Activated naive CD8-positive, alpha-beta T cell (primary cell): ENCODE measurements around the gene SMIM3.
"Not testable (repeated sequence)": the region's sequence is repeated elsewhere in the genome, so short reads cannot be mapped to it uniquely, and the experiment has no call there.

Source experiments
- H3K27ac Mint-ChIP-seq: one replicate; pipeline ENCODE4 v1.8.0; 2021; ENCODE audit warnings: mixed read lengths
- H3K27me3 Mint-ChIP-seq: one replicate; pipeline ENCODE4 v1.8.0; 2021; ENCODE audit warnings: mixed read lengths
- H3K36me3 Mint-ChIP-seq: one replicate; pipeline ENCODE4 v1.8.0; 2021; ENCODE audit warnings: mixed read lengths
- H3K4me1 Mint-ChIP-seq: one replicate; pipeline ENCODE4 v1.8.0; 2021; ENCODE audit warnings: low read depth, mixed read lengths
- H3K4me3 Mint-ChIP-seq: one replicate; pipeline ENCODE4 v1.8.0; 2021; ENCODE audit warnings: mild to moderate bottlenecking, mixed read lengths
- H3K9me3 Mint-ChIP-seq: one replicate; pipeline ENCODE4 v1.8.0; 2021; ENCODE audit warnings: low read depth, mixed read lengths

SMIM3 gene

GRCh38 chr5:150780816-150781221 is 2.3 kb downstream of the SMIM3 start:
- Mint-ChIP-seq H3K4me3 (peak overlapping the region; percentile 97), H3K9me3 (no peaks in the 10 kb centered on the region), H3K4me1 (peaks cover 72% of the 10 kb centered on the region), H3K27ac (peak overlapping the region; percentile 93), H3K36me3 (peaks cover 2% of the 10 kb centered on the region), H3K27me3 (no peaks in the 10 kb centered on the region)

- Mint-ChIP-seq H3K9me3 (no peaks in the 10 kb centered on the region), H3K36me3 (peaks cover 4% of the 10 kb centered on the region), H3K4me1 (peaks cover 78% of the 10 kb centered on the region), H3K27ac (peak overlapping the region; percentile 93), H3K4me3 (no peak overlapping the region), H3K27me3 (no peaks in the 10 kb centered on the region)
Observed at GRCh38 chr5:150781706-150782614, 3.4 kb downstream of the SMIM3 start.

DNA sequence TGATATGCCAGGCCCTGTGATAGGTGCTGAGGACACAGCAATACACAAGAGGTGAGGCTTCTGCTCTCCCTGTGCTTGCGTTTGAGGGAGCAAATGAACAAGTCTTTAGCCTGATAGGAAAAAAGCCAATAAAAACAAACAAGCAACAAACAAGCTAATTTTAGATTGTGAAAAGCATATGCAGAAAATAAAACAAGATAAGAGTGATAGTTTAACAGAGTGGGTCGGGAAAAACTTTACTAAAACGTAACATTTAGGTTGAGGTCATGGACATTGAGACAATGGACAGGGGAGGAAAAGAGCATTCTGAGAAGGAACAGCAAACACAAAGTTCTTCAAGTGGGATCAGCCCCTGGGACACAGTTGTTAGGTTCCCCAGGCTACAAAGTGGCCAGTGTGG is 4.3 kb downstream of the SMIM3 start:
- Mint-ChIP-seq H3K27ac (peak overlapping the region; percentile 93), H3K9me3 (no peaks in the 10 kb centered on the region), H3K4me1 (peaks cover 83% of the 10 kb centered on the region), H3K27me3 (no peaks in the 10 kb centered on the region), H3K36me3 (peaks cover 4% of the 10 kb centered on the region), H3K4me3 (peak overlapping the region; percentile 74)

GRCh38 chr5:150783422-150783928 is 4.9 kb downstream of the SMIM3 start:
- peaks cover 78% of the 10 kb centered on the region for H3K4me1 Mint-ChIP-seq

GRCh38 chr5:150785950-150786349 is 7.4 kb downstream of the SMIM3 start:
- peak overlapping the region; percentile 43 for H3K27ac Mint-ChIP-seq
- no peaks in the 10 kb centered on the region for H3K9me3 Mint-ChIP-seq
- H3K27me3 Mint-ChIP-seq = no peaks in the 10 kb centered on the region
- H3K4me3 Mint-ChIP-seq = peak overlapping the region; percentile 21
- peaks cover 82% of the 10 kb centered on the region for H3K4me1 Mint-ChIP-seq
- H3K36me3 Mint-ChIP-seq = peaks cover 4% of the 10 kb centered on the region

More at GRCh38 chr5:150783422-150783928, 4.9 kb downstream of the SMIM3 start:
- Mint-ChIP-seq H3K27ac (peak overlapping the region; percentile 93), H3K27me3 (no peaks in the 10 kb centered on the region), H3K9me3 (no peaks in the 10 kb centered on the region), H3K36me3 (peaks cover 4% of the 10 kb centered on the region), H3K4me3 (peak overlapping the region; percentile 74)

- no peaks in the 10 kb centered on the region for H3K27me3 Mint-ChIP-seq
- H3K4me1 Mint-ChIP-seq = peaks cover 81% of the 10 kb centered on the region
- H3K9me3 Mint-ChIP-seq = no peaks in the 10 kb centered on the region
- no peak overlapping the region for H3K4me3 Mint-ChIP-seq
- H3K27ac Mint-ChIP-seq = peak overlapping the region; percentile 87
- peaks cover 4% of the 10 kb centered on the region for H3K36me3 Mint-ChIP-seq
Observed at GRCh38 chr5:150786876-150787275, 8.3 kb downstream of the SMIM3 start.

DNA sequence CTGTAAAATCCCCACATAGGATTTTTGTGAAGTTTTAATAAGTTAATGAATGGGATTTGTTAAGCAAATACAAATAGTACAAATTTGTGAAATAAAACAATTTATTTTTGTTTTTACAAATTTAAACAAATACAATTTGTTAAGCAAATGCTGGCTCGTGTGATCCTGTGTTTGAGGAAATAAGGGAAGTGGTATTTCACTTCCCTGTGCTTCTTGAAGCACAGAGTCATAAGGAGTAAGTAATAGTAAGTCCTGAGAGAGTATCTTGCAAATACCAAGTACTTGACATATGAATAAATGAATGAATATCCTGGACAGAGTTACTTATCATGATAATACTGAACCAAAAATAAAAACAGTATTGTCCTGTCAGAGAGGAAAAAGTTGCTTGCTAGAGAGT is 9.1 kb downstream of the SMIM3 start:
- H3K27me3 Mint-ChIP-seq = no peaks in the 10 kb centered on the region

GRCh38 chr5:150788977-150789376 is 10.4 kb downstream of the SMIM3 start:
- Mint-ChIP-seq H3K36me3 (peaks cover 4% of the 10 kb centered on the region), H3K4me3 (peak overlapping the region; percentile 82), H3K27ac (peak overlapping the region; percentile 99), H3K4me1 (peaks cover 61% of the 10 kb centered on the region), H3K9me3 (no peaks in the 10 kb centered on the region), H3K27me3 (no peaks in the 10 kb centered on the region)

More for the DNA sequence above, 9.1 kb downstream of the SMIM3 start:
- peak overlapping the region; percentile 87 for H3K27ac Mint-ChIP-seq
- peaks cover 4% of the 10 kb centered on the region for H3K36me3 Mint-ChIP-seq
- no peak overlapping the region for H3K4me3 Mint-ChIP-seq
- no peaks in the 10 kb centered on the region for H3K9me3 Mint-ChIP-seq
- H3K4me1 Mint-ChIP-seq = peaks cover 73% of the 10 kb centered on the region

GRCh38 chr5:150789450-150789849 is 10.9 kb downstream of the SMIM3 start:
- no peaks in the 10 kb centered on the region for H3K27me3 Mint-ChIP-seq
- H3K27ac Mint-ChIP-seq = peak overlapping the region; percentile 99
- H3K36me3 Mint-ChIP-seq = peaks cover 2% of the 10 kb centered on the region
- H3K4me3 Mint-ChIP-seq = peak overlapping the region; percentile 82
- H3K9me3 Mint-ChIP-seq = no peaks in the 10 kb centered on the region
- peaks cover 56% of the 10 kb centered on the region for H3K4me1 Mint-ChIP-seq

DNA sequence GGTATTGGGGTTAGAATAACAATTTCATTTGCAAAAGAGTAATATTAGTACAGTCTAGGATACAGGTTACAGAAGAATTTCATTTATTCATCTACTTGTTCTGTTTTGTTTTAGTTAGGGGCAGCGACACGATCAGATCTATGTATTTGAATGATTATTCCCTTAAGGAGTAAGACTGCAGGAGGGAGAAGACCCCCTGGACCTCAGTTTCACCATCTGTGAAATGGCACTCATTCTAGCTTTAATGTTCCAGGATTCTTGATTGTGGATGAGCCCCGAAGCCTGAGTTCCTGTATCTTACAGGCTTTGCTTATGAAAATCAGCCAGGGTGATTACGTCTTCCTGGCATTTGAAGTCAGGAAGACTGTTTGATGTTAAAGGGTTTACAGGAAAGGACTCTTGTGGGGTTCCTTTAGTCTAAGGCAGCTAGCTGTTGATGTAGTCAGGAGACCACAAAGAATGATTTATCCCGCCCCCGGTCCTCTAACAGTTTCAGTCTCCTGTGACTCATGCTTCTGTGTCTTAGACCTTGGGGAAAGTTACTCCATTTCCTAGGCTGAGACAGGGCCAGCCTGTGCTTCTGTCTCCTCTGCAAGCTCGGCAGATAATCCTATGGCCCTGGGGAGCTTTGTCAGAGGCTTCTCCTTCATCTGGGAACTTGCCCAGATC is 11.5 kb downstream of the SMIM3 start:
- Mint-ChIP-seq H3K27ac (peak overlapping the region; percentile 99), H3K36me3 (peaks cover 2% of the 10 kb centered on the region), H3K4me3 (peak overlapping the region; percentile 82), H3K9me3 (no peaks in the 10 kb centered on the region), H3K4me1 (peaks cover 51% of the 10 kb centered on the region), H3K27me3 (no peaks in the 10 kb centered on the region)

DNA sequence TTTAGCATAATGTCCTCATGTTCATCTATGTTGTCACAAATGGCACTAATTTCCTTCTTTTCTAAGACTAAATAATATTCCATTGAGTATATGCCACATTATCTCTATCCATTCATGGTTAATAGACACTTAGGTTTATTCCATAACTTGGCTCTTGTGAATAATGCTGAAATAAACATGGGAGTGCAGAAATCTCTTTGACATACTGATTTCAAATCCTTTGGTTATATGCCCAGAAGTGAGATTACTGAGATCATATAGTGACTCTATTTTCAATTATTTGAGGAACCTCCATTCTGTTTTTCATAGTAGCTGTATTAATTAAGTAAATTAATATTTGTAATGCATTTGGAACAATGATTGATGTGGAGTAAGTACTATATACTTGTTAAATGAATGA is 13.0 kb downstream of the SMIM3 start:
- Mint-ChIP-seq H3K4me1 (peaks cover 45% of the 10 kb centered on the region), H3K9me3 (no peaks in the 10 kb centered on the region), H3K27me3 (no peaks in the 10 kb centered on the region), H3K4me3 (peak overlapping the region; percentile 6), H3K27ac (peak overlapping the region; percentile 23), H3K36me3 (peaks cover 3% of the 10 kb centered on the region)

DNA sequence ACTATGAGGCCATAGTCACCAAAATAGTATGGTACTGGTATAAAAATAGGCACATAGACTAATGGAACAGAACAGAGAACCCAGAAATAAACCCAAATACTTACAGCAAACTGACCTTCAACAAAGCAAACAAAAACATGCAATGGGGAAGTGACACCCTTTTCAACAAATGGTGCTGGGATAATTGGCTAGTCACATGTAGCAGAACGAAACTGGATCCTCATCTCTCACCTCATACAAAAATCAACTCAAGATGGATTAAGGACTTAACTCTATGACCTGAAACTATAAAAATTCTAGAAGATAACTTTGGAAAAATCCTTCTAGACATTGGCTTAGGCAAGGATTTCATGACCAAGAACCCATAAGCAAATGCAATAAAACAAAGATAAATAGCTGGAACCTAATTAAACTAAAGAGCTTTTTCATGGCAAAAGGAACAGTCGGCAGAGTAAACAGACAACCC is 14.9 kb downstream of the SMIM3 start:
- H3K36me3 Mint-ChIP-seq, H3K27me3 Mint-ChIP-seq, H3K27ac Mint-ChIP-seq, H3K9me3 Mint-ChIP-seq, H3K4me3 Mint-ChIP-seq: not testable (repeated sequence)
- H3K4me1 Mint-ChIP-seq = peaks cover 35% of the 10 kb centered on the region

GRCh38 chr5:150794927-150795326 is 16.4 kb downstream of the SMIM3 start:
- Mint-ChIP-seq H3K36me3 (peaks cover 8% of the 10 kb centered on the region), H3K27ac (no peak overlapping the region), H3K4me1 (peaks cover 21% of the 10 kb centered on the region), H3K9me3 (no peaks in the 10 kb centered on the region), H3K27me3 (no peaks in the 10 kb centered on the region), H3K4me3 (no peak overlapping the region)

DNA sequence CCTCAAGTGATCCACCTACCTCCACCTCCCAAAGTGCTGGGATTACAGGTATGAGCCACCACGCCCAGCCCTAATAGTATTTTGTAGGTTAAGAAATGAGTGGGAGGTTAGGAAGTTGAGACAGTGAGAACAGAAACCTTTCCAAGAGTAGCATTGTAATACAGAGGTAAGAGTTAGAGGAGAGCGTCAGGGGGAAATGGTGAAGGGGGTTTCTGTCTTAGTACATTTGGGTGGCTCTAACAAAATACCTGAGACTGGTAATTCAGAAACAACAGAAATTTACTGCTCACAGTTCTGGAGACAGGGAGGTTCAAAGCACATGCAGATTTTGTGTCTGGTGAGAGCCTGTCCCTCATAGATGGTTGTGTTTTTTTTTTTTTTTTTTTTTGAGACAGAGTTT is 18.8 kb downstream of the SMIM3 start:
- no peaks in the 10 kb centered on the region for H3K9me3 Mint-ChIP-seq
- H3K36me3 Mint-ChIP-seq = peaks cover 8% of the 10 kb centered on the region
- no peak overlapping the region for H3K27ac Mint-ChIP-seq
- peaks cover 13% of the 10 kb centered on the region for H3K4me1 Mint-ChIP-seq
- H3K27me3 Mint-ChIP-seq = no peaks in the 10 kb centered on the region
- H3K4me3 Mint-ChIP-seq = no peak overlapping the region
